ENCODE results near the gene CHN2.

CHN2 gene

DNA sequence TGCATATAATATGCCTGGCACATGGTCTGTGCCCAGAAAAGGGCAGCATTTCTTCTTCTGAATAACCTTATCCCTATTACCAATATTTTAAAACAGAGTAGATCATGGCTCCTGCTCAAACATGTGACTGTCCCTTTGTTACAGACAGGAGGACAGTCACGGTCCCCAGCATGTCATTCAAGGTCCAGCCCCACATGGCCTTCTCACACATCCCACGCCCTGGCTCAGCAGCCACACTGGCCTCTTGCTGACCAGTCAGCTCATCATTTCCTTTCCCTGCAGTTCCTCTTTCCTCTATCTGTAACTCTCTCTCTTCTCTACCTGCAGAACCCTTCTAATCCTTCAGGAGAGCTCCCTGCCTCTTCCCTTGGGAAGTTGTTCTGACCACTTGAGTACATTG, 167.8 kb downstream of the CHN2 start:
- no peak for DNase-seq
- intact Hi-C loops (cut with DNase I; ENCODE audit: low total_unique reads): no loop called here
- Histone ChIP-seq H3K36me3 (no peaks in the 10 kb centered on the region), H3K27me3 (no peaks in the 10 kb centered on the region), H3K4me3 (no peak overlapping the region), H3K27ac (no peak overlapping the region), H3K9me3 (no peaks in the 10 kb centered on the region), H3K4me1 (no peaks in the 10 kb centered on the region)
- TF ChIP-seq, protein P1, sequence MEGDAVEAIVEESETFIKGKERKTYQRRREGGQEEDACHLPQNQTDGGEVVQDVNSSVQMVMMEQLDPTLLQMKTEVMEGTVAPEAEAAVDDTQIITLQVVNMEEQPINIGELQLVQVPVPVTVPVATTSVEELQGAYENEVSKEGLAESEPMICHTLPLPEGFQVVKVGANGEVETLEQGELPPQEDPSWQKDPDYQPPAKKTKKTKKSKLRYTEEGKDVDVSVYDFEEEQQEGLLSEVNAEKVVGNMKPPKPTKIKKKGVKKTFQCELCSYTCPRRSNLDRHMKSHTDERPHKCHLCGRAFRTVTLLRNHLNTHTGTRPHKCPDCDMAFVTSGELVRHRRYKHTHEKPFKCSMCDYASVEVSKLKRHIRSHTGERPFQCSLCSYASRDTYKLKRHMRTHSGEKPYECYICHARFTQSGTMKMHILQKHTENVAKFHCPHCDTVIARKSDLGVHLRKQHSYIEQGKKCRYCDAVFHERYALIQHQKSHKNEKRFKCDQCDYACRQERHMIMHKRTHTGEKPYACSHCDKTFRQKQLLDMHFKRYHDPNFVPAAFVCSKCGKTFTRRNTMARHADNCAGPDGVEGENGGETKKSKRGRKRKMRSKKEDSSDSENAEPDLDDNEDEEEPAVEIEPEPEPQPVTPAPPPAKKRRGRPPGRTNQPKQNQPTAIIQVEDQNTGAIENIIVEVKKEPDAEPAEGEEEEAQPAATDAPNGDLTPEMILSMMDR (IDR thresholded peaks at IDR 0.05): no peak

DNA sequence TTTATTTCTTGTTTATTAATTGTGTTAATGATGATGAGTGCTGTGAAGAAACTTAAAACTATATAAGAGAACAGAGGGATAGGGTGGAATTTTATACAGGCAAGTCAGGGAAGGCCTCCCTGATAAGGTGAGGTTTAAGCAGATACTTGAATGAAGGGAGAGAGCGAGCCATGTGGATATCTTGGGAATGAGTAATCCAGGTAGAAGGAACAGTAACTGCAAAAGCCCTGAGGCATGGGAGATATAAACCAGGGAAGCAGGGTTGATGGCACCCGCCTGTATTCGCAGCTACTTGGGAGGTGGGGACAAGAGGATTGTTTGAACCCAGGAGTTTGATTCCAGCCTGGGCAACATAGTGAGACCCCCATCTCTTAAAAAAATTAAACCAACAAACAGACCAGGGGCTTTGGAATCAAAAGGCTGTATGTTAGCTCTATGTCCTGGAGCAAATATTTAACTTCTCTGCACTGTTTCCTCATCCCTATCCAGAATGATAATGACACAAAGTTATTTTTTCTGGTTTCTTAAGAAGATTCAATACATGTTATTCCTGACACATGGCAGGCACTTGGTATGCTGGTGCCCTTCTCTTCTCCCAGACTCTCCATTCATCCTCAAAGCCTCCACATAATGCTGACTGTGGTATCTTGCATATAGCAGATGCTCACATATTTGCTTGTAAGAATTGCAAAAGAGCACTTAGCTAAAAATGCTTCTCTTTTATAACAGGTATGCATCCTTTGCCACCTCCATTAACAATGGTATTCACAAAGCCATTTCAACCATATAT, 169.3 kb downstream of the CHN2 start:
- no peaks in the 10 kb centered on the region for H3K4me1 ChIP-seq
- intact Hi-C loops (cut with DNase I; ENCODE audit: low total_unique reads): no loop called here
- no peak overlapping the region for H3K27ac ChIP-seq
- H3K9me3 ChIP-seq: no peaks in the 10 kb centered on the region
- TF ChIP-seq, protein P1 (IDR thresholded peaks at IDR 0.05): no peak
- no peak overlapping the region for H3K4me3 ChIP-seq
- DNase-seq: no peak
- no peaks in the 10 kb centered on the region for H3K36me3 ChIP-seq
- H3K27me3 ChIP-seq: no peaks in the 10 kb centered on the region

GRCh38 chr7:29364661-29365060, 170.1 kb downstream of the CHN2 start:
- DNase-seq: no peak
- TF ChIP-seq, protein P1 (IDR thresholded peaks at IDR 0.05): no peak
- no peaks in the 10 kb centered on the region for H3K4me1 ChIP-seq
- no peak overlapping the region for H3K4me3 ChIP-seq
- H3K9me3 ChIP-seq: no peaks in the 10 kb centered on the region
- no peaks in the 10 kb centered on the region for H3K36me3 ChIP-seq
- intact Hi-C loops (cut with DNase I; ENCODE audit: low total_unique reads): no loop called here
- H3K27me3 ChIP-seq: no peaks in the 10 kb centered on the region
- H3K27ac ChIP-seq: no peak overlapping the region

DNA sequence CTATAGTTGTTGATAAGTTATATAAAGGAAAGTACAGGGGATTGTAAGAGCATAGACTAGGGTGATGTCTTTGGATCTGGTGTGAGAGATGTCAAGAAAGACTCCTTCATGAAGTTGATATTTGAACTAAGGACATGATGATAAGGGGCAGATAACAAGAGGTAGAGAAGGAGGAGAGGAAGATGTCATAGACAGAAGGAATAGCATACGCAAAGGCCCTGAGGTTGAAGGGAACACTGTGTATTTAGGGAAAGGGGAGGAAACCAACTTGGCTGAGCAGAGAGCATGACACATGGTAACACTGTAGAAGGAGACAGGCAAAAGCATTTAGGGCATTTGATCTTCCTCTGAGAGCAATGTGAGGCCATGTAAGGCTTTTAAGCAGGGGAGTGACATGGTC, 170.8 kb downstream of the CHN2 start:
- Histone ChIP-seq H3K4me3 (no peak overlapping the region), H3K4me1 (peaks cover 0 to 4% (median 0%) of the 10 kb centered on the region in 4 donors), H3K36me3 (no peaks in the 10 kb centered on the region), H3K27me3 (no peaks in the 10 kb centered on the region), H3K9me3 (no peaks in the 10 kb centered on the region), H3K27ac (no peak overlapping the region)
- intact Hi-C loops (cut with DNase I; ENCODE audit: low total_unique reads): no loop called here
- TF ChIP-seq, protein P1 (IDR thresholded peaks at IDR 0.05): no peak
- DNase-seq: no peak

GRCh38 chr7:29367784-29368183, 173.2 kb downstream of the CHN2 start:
- H3K36me3 ChIP-seq: no peaks in the 10 kb centered on the region
- TF ChIP-seq, protein P1 (IDR thresholded peaks at IDR 0.05): no peak
- intact Hi-C loops (cut with DNase I; ENCODE audit: low total_unique reads): no loop called here
- no peaks in the 10 kb centered on the region for H3K9me3 ChIP-seq
- H3K27me3 ChIP-seq: no peaks in the 10 kb centered on the region
- no peak overlapping the region for H3K27ac ChIP-seq
- H3K4me3 ChIP-seq: no peak overlapping the region
- peaks cover 0 to 12% (median 0%) of the 10 kb centered on the region in 4 donors for H3K4me1 ChIP-seq
- no peak for DNase-seq

Data from tibial artery (tissue), 4 donors.